Astrocyte (in vitro differentiated cells and primary cell): ENCODE data around the gene MRPL48. TPM values are rescaled to one million over a fixed set of nuclear protein-coding genes. Genes with fewer than 3 reads are reported as not detected.

Experiments
- DNase-seq: peaks from one replicate; pipeline ENCODE4 v3.0.0-alpha.2; 2010; ENCODE audit warnings: low read depth
- FAIRE-seq: peaks from 2 replicates; lab custom pipeline; 2011; peaks lifted over from hg19 to GRCh38; lab: Jason Lieb, UNC
- H2AFZ ChIP-seq: 2 replicates; pipeline ENCODE4 v1.6.0; 2012; ENCODE audit warnings: low read depth, low read length, inconsistent platforms
- H3K27ac ChIP-seq: 2 replicates; pipeline ENCODE4 v1.5.1; 2011; ENCODE audit warnings: low read depth, low read length, inconsistent platforms
- H3K27me3 ChIP-seq: 2 replicates; pipeline ENCODE4 v1.6.0; 2011; ENCODE audit warnings: low read length, inconsistent platforms; ENCODE audit not compliant: insufficient read depth
- H3K36me3 ChIP-seq: 2 replicates; pipeline ENCODE4 v1.5.1; 2011; ENCODE audit warnings: low read length, inconsistent platforms; ENCODE audit not compliant: insufficient read depth
- H3K4me1 ChIP-seq: 2 replicates; pipeline ENCODE4 v1.5.1; 2011; ENCODE audit warnings: low read length, inconsistent platforms; ENCODE audit not compliant: insufficient read depth
- H3K4me2 ChIP-seq: 2 replicates; pipeline ENCODE4 v1.6.0; 2012; ENCODE audit warnings: low read length, inconsistent platforms
- H3K4me3 ChIP-seq: 2 replicates; pipeline ENCODE4 v1.5.1; 2011; ENCODE audit warnings: low read depth, mild to moderate bottlenecking, low read length, inconsistent platforms; ENCODE audit not compliant: insufficient read depth
- H3K79me2 ChIP-seq: 2 replicates; pipeline ENCODE4 v1.6.0; 2012; ENCODE audit warnings: mild to moderate bottlenecking, low read length, inconsistent platforms; ENCODE audit not compliant: insufficient read depth
- H3K9ac ChIP-seq: 2 replicates; pipeline ENCODE4 v1.6.0; 2012; ENCODE audit warnings: mild to moderate bottlenecking, low read length, inconsistent platforms
- H3K9me3 ChIP-seq: 2 replicates; pipeline ENCODE4 v1.5.1; 2012; ENCODE audit warnings: low read depth, mild to moderate bottlenecking, low read length, inconsistent platforms; ENCODE audit not compliant: insufficient read depth
- H4K20me1 ChIP-seq: 2 replicates; pipeline ENCODE4 v1.6.0; 2012; ENCODE audit warnings: low read length, inconsistent platforms; ENCODE audit not compliant: insufficient read depth
- H3K27ac Mint-ChIP-seq: one replicate; pipeline ENCODE4 v1.8.0; 2021; ENCODE audit warnings: mild to moderate bottlenecking, mixed read lengths; ENCODE audit not compliant: unreplicated experiment
- H3K27me3 Mint-ChIP-seq: one replicate; pipeline ENCODE4 v1.8.0; 2021; ENCODE audit warnings: low read depth, mixed read lengths; ENCODE audit not compliant: unreplicated experiment
- H3K36me3 Mint-ChIP-seq: one replicate; pipeline ENCODE4 v1.8.0; 2021; ENCODE audit warnings: low read depth, mixed read lengths; ENCODE audit not compliant: unreplicated experiment
- H3K4me1 Mint-ChIP-seq: one replicate; pipeline ENCODE4 v1.8.0; 2021; ENCODE audit warnings: low read depth, mixed read lengths; ENCODE audit not compliant: unreplicated experiment
- H3K4me3 Mint-ChIP-seq: one replicate; pipeline ENCODE4 v1.8.0; 2021; ENCODE audit warnings: mild to moderate bottlenecking, moderate library complexity, mixed read lengths; ENCODE audit not compliant: unreplicated experiment
- H3K9me3 Mint-ChIP-seq: one replicate; pipeline ENCODE4 v1.8.0; 2021; ENCODE audit warnings: mild to moderate bottlenecking, mixed read lengths; ENCODE audit not compliant: unreplicated experiment
- EZH2 ChIP-seq: IDR thresholded peaks from 2 replicates; pipeline ENCODE4 v1.6.1; 2012; ENCODE audit warnings: mild to moderate bottlenecking, low read length, inconsistent platforms; ENCODE audit not compliant: insufficient read depth
- total RNA-seq: library from RNA; stranded (reverse); gene quantifications from 2 replicates; pipeline ENCODE4 v1.2.1, GENCODE V29; 2021
- TF ChIP-seq, protein P1 (sequence below): IDR thresholded peaks from 2 replicates; pipeline ENCODE4 v1.5.1; 2011; ENCODE audit warnings: low read depth, mild to moderate bottlenecking, inconsistent platforms, low read length, moderate library complexity; ENCODE audit not compliant: insufficient read depth

MRPL48 gene
- total RNA-seq, 1 donor from 2014 or later: 24.6 TPM

- DNase-seq: peak; percentile 67
- peaks cover 1% of the 10 kb centered on the region for H3K36me3 Mint-ChIP-seq
- Histone ChIP-seq H3K27ac (no peak overlapping the region), H3K36me3 (no peaks in the 10 kb centered on the region), H3K4me3 (no peak overlapping the region), H3K4me2 (peak overlapping the region; percentile 35), H2AFZ (peak overlapping the region; percentile 24), H3K9me3 (no peaks in the 10 kb centered on the region), H3K27me3 (no peaks in the 10 kb centered on the region), H3K9ac (no peak overlapping the region), H3K4me1 (peaks cover 7% of the 10 kb centered on the region), H4K20me1 (no peaks in the 10 kb centered on the region), H3K79me2 (no peaks in the 10 kb centered on the region)
- peaks cover 10% of the 10 kb centered on the region for H3K4me1 Mint-ChIP-seq
- H3K9me3 Mint-ChIP-seq: no peaks in the 10 kb centered on the region
- FAIRE-seq: no peak
- no peak overlapping the region for H3K4me3 Mint-ChIP-seq
- no peak for TF ChIP-seq EZH2
- TF ChIP-seq, protein P1, sequence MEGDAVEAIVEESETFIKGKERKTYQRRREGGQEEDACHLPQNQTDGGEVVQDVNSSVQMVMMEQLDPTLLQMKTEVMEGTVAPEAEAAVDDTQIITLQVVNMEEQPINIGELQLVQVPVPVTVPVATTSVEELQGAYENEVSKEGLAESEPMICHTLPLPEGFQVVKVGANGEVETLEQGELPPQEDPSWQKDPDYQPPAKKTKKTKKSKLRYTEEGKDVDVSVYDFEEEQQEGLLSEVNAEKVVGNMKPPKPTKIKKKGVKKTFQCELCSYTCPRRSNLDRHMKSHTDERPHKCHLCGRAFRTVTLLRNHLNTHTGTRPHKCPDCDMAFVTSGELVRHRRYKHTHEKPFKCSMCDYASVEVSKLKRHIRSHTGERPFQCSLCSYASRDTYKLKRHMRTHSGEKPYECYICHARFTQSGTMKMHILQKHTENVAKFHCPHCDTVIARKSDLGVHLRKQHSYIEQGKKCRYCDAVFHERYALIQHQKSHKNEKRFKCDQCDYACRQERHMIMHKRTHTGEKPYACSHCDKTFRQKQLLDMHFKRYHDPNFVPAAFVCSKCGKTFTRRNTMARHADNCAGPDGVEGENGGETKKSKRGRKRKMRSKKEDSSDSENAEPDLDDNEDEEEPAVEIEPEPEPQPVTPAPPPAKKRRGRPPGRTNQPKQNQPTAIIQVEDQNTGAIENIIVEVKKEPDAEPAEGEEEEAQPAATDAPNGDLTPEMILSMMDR: no peak
- peak overlapping the region; percentile 79 for H3K27ac Mint-ChIP-seq
- H3K27me3 Mint-ChIP-seq: no peaks in the 10 kb centered on the region
Measured at GRCh38 chr11:73838443-73839122, 50.9 kb downstream of the MRPL48 start.

DNA sequence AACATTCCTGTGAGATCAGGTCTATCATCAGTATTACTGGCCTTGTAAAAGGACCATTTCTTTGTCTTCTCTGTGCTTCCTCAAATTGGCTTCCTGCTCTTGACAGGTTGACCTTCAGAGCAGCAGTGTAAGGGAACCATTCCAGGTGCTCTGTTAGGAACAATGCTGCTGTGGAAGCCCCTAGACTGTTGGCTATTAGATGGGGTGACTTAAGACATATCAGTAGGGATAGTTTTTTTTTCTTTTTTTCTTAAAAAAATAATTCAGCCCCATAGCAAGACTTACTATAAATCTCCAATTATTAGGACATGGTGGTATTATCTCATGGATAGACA is 51.4 kb downstream of the MRPL48 start:
- no peaks in the 10 kb centered on the region for H3K27me3 Mint-ChIP-seq
- H3K4me3 Mint-ChIP-seq: no peak overlapping the region
- H3K27me3 ChIP-seq: no peaks in the 10 kb centered on the region
- no peak for DNase-seq
- H3K4me3 ChIP-seq: no peak overlapping the region
- TF ChIP-seq, protein P1: no peak
- no peak for TF ChIP-seq EZH2
- no peaks in the 10 kb centered on the region for H3K9me3 Mint-ChIP-seq
- peaks cover 1% of the 10 kb centered on the region for H3K36me3 Mint-ChIP-seq
- no peak overlapping the region for H3K4me2 ChIP-seq
- peaks cover 10% of the 10 kb centered on the region for H3K4me1 Mint-ChIP-seq
- H4K20me1 ChIP-seq: no peaks in the 10 kb centered on the region
- no peak overlapping the region for H3K27ac ChIP-seq
- no peak overlapping the region for H2AFZ ChIP-seq
- no peaks in the 10 kb centered on the region for H3K9me3 ChIP-seq
- H3K79me2 ChIP-seq: no peaks in the 10 kb centered on the region
- H3K27ac Mint-ChIP-seq: peak overlapping the region; percentile 79
- H3K4me1 ChIP-seq: peaks cover 7% of the 10 kb centered on the region
- H3K36me3 ChIP-seq: no peaks in the 10 kb centered on the region
- H3K9ac ChIP-seq: no peak overlapping the region
- no peak for FAIRE-seq

- H3K27me3 Mint-ChIP-seq: no peaks in the 10 kb centered on the region
- H2AFZ ChIP-seq: no peak overlapping the region
- H3K27ac ChIP-seq: no peak overlapping the region
- TF ChIP-seq, protein P1: no peak
- no peak for TF ChIP-seq EZH2
- no peak overlapping the region for H3K9ac ChIP-seq
- H3K27me3 ChIP-seq: no peaks in the 10 kb centered on the region
- no peaks in the 10 kb centered on the region for H3K4me1 ChIP-seq
- no peaks in the 10 kb centered on the region for H3K4me1 Mint-ChIP-seq
- H3K27ac Mint-ChIP-seq: no peak overlapping the region
- H3K4me3 ChIP-seq: no peak overlapping the region
- DNase-seq (no peak), FAIRE-seq (no peak)
- H3K4me2 ChIP-seq: no peak overlapping the region
- H4K20me1 ChIP-seq: no peaks in the 10 kb centered on the region
- no peak overlapping the region for H3K4me3 Mint-ChIP-seq
- H3K79me2 ChIP-seq: no peaks in the 10 kb centered on the region
- H3K9me3 ChIP-seq: no peaks in the 10 kb centered on the region
- no peaks in the 10 kb centered on the region for H3K36me3 ChIP-seq
- H3K9me3 Mint-ChIP-seq: no peaks in the 10 kb centered on the region
- H3K36me3 Mint-ChIP-seq: no peaks in the 10 kb centered on the region
Measured at GRCh38 chr11:73851046-73851764, 63.5 kb downstream of the MRPL48 start.
